PC-9 (cell line): ENCODE data around the gene PTPN1. TPM values are rescaled to one million over a fixed set of nuclear protein-coding genes. Genes with fewer than 3 reads are reported as not detected.

ENCODE experiments used
- BruUV-seq: library from RNA; stranded (reverse); fragments of 400-500 nt; replicated peaks from 2 replicates; lab custom pipeline; 2021; lab: Mats Ljungman, UMichigan
- CTCF ChIA-PET: fragments of 300-600 bp; sonication (Branson Sonifier 250); formaldehyde crosslinking; loops from one replicate; lab custom pipeline; 2022; ENCODE audit warnings: antibody characterized with exemption; lab: Charles Lee
- POLR2A ChIA-PET: fragments of 300-600 bp; sonication (Branson Sonifier 250); formaldehyde crosslinking; loops from one replicate; lab custom pipeline; 2022; ENCODE audit warnings: antibody characterized with exemption; ENCODE audit not compliant: unreplicated experiment; lab: Charles Lee
- DNase-seq, 2 experiments: peaks; one replicate each; pipeline versions ENCODE4 v3.0.0 to v3.0.0-alpha.2; 2015 to 2022; ENCODE audit warnings: mixed read lengths in 1 of 2
- H2AFZ ChIP-seq: fragments of 200-600 bp; sonication (generic); 2 replicates; pipeline ENCODE4 v1.8.1; 2017; ENCODE audit warnings: antibody characterized with exemption
- H3F3A ChIP-seq: fragments of 200-600 bp; sonication (generic); 2 replicates; pipeline ENCODE4 v1.8.1; 2017; ENCODE audit warnings: antibody characterized with exemption, mild to moderate bottlenecking, low read depth; ENCODE audit not compliant: insufficient read depth
- H3K27ac ChIP-seq: fragments of 200-600 bp; sonication (generic); 2 replicates; pipeline ENCODE4 v1.6.1; 2016; ENCODE audit warnings: mixed run types
- H3K27me3 ChIP-seq: fragments of 200-600 bp; sonication (generic); 2 replicates; pipeline ENCODE4 v1.6.1; 2016; ENCODE audit warnings: low read depth, mixed run types; ENCODE audit not compliant: insufficient read depth
- H3K36me3 ChIP-seq: fragments of 200-600 bp; sonication (generic); 2 replicates; pipeline ENCODE4 v1.6.1; 2016; ENCODE audit warnings: low read depth, mixed run types
- H3K4me1 ChIP-seq: fragments of 200-600 bp; sonication (generic); replicated peaks from 2 replicates; pipeline ENCODE4 v1.6.1; 2016; ENCODE audit warnings: mixed run types; ENCODE audit not compliant: insufficient read depth
- H3K4me2 ChIP-seq: fragments of 200-600 bp; sonication (generic); 2 replicates; pipeline ENCODE4 v1.6.1; 2017; ENCODE audit warnings: mixed run types
- H3K4me3 ChIP-seq: fragments of 200-600 bp; sonication (generic); 2 replicates; pipeline ENCODE4 v1.6.1; 2016; ENCODE audit warnings: mixed run types
- H3K79me2 ChIP-seq: fragments of 200-600 bp; sonication (generic); 2 replicates; pipeline ENCODE4 v1.6.1; 2017; ENCODE audit warnings: low read depth, mixed run types
- H3K9me2 ChIP-seq: fragments of 200-600 bp; sonication (generic); 2 replicates; pipeline ENCODE4 v1.8.1; 2017; ENCODE audit warnings: mild to moderate bottlenecking; ENCODE audit not compliant: insufficient read depth
- H3K9me3 ChIP-seq: fragments of 200-600 bp; sonication (generic); 2 replicates; pipeline ENCODE4 v1.8.1; 2016; ENCODE audit warnings: low read depth; ENCODE audit not compliant: insufficient read depth
- H4K20me1 ChIP-seq: fragments of 200-600 bp; sonication (generic); 2 replicates; pipeline ENCODE4 v1.8.1; 2017; ENCODE audit not compliant: insufficient read depth
- EZH2 ChIP-seq: fragments of 200-600 bp; sonication (generic); IDR thresholded peaks from 2 replicates; pipeline ENCODE4 v1.8.0; 2017; ENCODE audit warnings: antibody characterized with exemption, low read depth
- intact Hi-C: fragments of 100-400 bp; cut with micrococcal nuclease; formaldehyde crosslinking; loops from one replicate; pipeline ENCODE4 v1.10.0; 2022; ENCODE audit not compliant: unreplicated experiment
- total RNA-seq: library from RNA; stranded (reverse); gene quantifications from 2 replicates; pipeline ENCODE4 v1.2.3, GENCODE V29; 2021
- TF ChIP-seq, protein P1 (sequence below): fragments of 200-600 bp; sonication (generic); conservative IDR thresholded peaks from 2 replicates; pipeline ENCODE4 v1.6.1; 2017; ENCODE audit warnings: mixed run types, antibody characterized with exemption, mild to moderate bottlenecking, moderate library complexity

PTPN1 gene
- total RNA-seq, 1 experiment from 2014 or later = 59.8 TPM

DNA sequence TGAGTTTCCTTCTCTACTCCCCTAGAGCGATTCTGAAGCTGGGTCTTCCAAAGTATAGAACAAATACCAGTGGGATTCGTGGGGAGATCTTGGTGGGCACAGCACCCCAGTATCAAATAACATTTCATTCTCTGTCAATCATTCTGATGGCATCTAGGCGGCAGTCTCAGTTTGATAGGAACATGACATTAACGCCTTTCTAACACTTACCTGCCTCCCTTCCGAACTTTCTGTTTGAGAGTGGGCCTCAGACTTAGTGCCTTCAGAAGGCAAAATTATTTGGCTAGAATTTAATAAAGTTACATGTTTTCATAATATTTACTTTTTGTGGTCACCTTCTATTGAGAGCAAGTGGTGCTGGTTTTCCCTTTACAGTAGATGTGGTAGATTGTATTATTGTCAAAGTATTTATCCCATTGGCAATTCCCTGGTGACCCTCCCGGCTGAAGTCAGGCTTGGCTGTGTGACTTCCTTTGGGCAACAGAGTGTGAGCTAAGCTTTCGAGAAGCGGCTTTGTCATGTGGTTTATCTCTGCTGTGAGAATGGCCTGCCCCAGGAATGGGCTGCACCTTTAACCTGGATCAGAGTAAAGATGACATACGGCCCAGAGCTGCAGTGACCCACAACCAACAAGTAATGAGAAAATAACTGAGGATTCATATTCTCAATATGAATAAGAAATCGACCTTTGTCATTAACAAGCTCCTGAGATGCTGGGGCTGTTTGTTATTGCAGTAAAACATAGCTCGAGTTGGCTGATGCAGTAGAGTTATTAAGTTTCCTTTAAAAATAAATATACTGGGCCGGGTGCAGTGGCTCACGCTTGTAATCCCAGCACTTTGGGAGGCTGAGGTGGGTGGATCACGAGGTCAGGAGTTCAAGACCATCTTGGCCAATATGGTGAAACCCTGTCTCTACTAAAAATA lies 45.2 kb upstream of the PTPN1 start:
- Histone ChIP-seq H3K36me3 (no peaks in the 10 kb centered on the region), H3K4me3 (no peak overlapping the region), H3K4me1 (peaks cover 38% of the 10 kb centered on the region), H3K9me3 (no peaks in the 10 kb centered on the region), H3K9me2 (no peaks in the 10 kb centered on the region), H3K27ac (no peak overlapping the region), H2AFZ (no peak overlapping the region), H3K4me2 (peak overlapping the region; percentile 70), H3K27me3 (no peaks in the 10 kb centered on the region), H3K79me2 (no peaks in the 10 kb centered on the region), H4K20me1 (no peaks in the 10 kb centered on the region), H3F3A (peaks cover 19% of the 10 kb centered on the region; the same call in 1 of the 2 replicates)
- TF ChIP-seq, protein P1, sequence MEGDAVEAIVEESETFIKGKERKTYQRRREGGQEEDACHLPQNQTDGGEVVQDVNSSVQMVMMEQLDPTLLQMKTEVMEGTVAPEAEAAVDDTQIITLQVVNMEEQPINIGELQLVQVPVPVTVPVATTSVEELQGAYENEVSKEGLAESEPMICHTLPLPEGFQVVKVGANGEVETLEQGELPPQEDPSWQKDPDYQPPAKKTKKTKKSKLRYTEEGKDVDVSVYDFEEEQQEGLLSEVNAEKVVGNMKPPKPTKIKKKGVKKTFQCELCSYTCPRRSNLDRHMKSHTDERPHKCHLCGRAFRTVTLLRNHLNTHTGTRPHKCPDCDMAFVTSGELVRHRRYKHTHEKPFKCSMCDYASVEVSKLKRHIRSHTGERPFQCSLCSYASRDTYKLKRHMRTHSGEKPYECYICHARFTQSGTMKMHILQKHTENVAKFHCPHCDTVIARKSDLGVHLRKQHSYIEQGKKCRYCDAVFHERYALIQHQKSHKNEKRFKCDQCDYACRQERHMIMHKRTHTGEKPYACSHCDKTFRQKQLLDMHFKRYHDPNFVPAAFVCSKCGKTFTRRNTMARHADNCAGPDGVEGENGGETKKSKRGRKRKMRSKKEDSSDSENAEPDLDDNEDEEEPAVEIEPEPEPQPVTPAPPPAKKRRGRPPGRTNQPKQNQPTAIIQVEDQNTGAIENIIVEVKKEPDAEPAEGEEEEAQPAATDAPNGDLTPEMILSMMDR = no peak
- no peak for TF ChIP-seq EZH2
- intact Hi-C loops = loop anchor here (1.0 to 10.0 kb wide), 7 partner anchors 93 to 390 kb away; partner anchors contain the start of gene CEBPB
- no TSS peak for BruUV-seq
- DNase-seq = no peak
- POLR2A ChIA-PET = no interaction called here
- CTCF ChIA-PET = interaction anchor here (0.5 to 0.9 kb wide), 7 partner anchors 27 to 1332 kb away, joined by 3 to 12 read pairs (median 4); no protein-coding TSS in a partner anchor

DNA sequence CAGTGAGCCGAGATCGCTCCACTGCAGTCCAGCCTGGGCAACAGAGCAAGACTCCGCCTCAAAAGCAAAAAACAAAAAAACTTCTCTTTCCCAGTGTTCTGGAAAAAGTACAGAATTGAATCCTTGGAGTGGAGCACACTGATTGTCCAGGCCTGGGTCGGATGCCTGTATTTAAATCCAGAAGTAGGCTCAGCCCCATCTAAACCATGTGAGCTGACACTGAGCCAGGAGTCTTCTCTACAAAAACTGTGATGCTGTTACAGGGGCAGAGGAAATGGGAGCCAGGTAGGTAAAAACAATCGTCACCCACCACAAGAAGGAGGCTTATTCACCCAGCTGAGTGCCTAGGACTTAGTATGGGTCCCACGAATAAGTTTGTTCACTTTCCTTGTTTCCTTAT lies 43.0 kb upstream of the PTPN1 start:
- Histone ChIP-seq H3K27ac (no peak overlapping the region), H3K4me1 (peaks cover 38% of the 10 kb centered on the region), H3K27me3 (no peaks in the 10 kb centered on the region), H2AFZ (no peak overlapping the region), H3K79me2 (no peaks in the 10 kb centered on the region), H3K4me3 (no peak overlapping the region), H3K4me2 (no peak overlapping the region), H4K20me1 (no peaks in the 10 kb centered on the region), H3K36me3 (no peaks in the 10 kb centered on the region), H3K9me2 (no peaks in the 10 kb centered on the region), H3F3A (peaks cover 30% of the 10 kb centered on the region), H3K9me3 (no peaks in the 10 kb centered on the region)
- no peak for DNase-seq
- POLR2A ChIA-PET = no interaction called here
- no peak for TF ChIP-seq EZH2
- BruUV-seq = no TSS peak
- CTCF ChIA-PET = no interaction called here
- intact Hi-C loops = loop anchor here (10.0 kb wide), 1 partner anchor 392 kb away; no protein-coding TSS in a partner anchor

DNA sequence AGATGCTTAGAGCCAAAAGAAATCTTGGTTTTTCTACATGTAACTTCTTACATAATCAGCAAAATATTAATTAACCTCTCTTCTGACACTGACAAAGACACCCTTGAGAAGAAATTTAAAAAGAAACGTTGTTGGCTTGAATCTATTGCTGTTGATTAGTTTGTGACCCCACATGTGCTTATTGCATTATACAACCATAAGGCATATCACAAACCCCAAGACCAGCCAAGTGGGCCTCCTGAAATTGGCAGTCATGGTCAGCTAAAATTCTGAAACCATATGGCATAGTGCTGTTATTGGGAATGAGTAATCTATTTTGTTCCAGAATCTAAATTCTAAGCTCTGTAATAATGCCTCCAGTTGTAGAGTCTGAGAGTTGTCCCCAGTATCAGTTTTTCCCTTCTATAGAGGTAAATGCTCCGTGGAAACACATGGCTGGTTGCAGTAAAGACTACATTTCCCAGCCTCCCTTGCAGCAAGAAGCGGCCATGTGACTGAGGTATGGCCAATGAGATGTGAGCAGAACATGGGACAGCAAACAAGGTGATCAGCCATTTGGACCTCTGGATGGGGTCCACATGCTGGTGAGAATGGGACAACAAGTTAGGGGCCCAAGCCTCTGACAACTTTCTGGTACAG lies 42.3 kb upstream of the PTPN1 start:
- H3K79me2 ChIP-seq = no peaks in the 10 kb centered on the region
- no TSS peak for BruUV-seq
- no peaks in the 10 kb centered on the region for H3K9me3 ChIP-seq
- POLR2A ChIA-PET = no interaction called here
- H2AFZ ChIP-seq = no peak overlapping the region
- H3K9me2 ChIP-seq = no peaks in the 10 kb centered on the region
- H3K4me3 ChIP-seq = no peak overlapping the region
- H3K27ac ChIP-seq = no peak overlapping the region
- TF ChIP-seq EZH2 = no peak
- TF ChIP-seq, protein P1 = no peak
- no peak overlapping the region for H3K4me2 ChIP-seq
- peaks cover 26% of the 10 kb centered on the region for H3F3A ChIP-seq
- H3K4me1 ChIP-seq = peaks cover 32% of the 10 kb centered on the region
- intact Hi-C loops = loop anchor here (10.0 kb wide), 1 partner anchor 393 kb away; no protein-coding TSS in a partner anchor
- H3K36me3 ChIP-seq = no peaks in the 10 kb centered on the region
- no peaks in the 10 kb centered on the region for H3K27me3 ChIP-seq
- CTCF ChIA-PET = no interaction called here
- DNase-seq = no peak
- no peaks in the 10 kb centered on the region for H4K20me1 ChIP-seq
